Measurements from ENCODE around the gene CHGA.

GRCh38 chr14:92962831-92963095 lies 39.8 kb downstream of the CHGA start:
- TF ChIP-seq POLR2AphosphoS5 (IDR thresholded peaks at IDR 0.05; ENCODE audit: low read depth, low read length) (no peak), POLR2A (IDR thresholded peaks at IDR 0.05; ENCODE audit: low read depth, low read length) (no peak), TAF1 (IDR thresholded peaks at IDR 0.05; ENCODE audit: low read depth, low read length) (no peak), SPI1 (IDR thresholded peaks at IDR 0.05; ENCODE audit: low read depth, low read length) (no peak), PAX5 (IDR thresholded peaks at IDR 0.05; ENCODE audit: insufficient read depth, low read length, severe bottlenecking) (no peak), POU2F2 (IDR thresholded peaks at IDR 0.05; ENCODE audit: low read depth, low read length) (no peak)
